GM12865 (cell line): ENCODE measurements around the gene LMX1B.
"Not testable (repeated sequence)": the region's sequence is repeated elsewhere in the genome, so short reads cannot be mapped to it uniquely, and the experiment has no call there.

ENCODE experiments used
- DNase-seq: peaks from one replicate; pipeline ENCODE4 v3.0.0; 2010; ENCODE audit warnings: low read depth
- H3K4me3 ChIP-seq: 2 replicates; pipeline ENCODE4 v1.5.1; 2011; ENCODE audit warnings: mild to moderate bottlenecking, low read depth, low read length, control low read depth
- TF ChIP-seq, protein P1 (sequence below): IDR thresholded peaks from 2 replicates; pipeline ENCODE4 v1.5.1; 2011; ENCODE audit warnings: low read length, control low read depth, low read depth, inconsistent platforms; ENCODE audit not compliant: insufficient read depth; ENCODE audit errors: missing control alignments

The LMX1B gene

DNA sequence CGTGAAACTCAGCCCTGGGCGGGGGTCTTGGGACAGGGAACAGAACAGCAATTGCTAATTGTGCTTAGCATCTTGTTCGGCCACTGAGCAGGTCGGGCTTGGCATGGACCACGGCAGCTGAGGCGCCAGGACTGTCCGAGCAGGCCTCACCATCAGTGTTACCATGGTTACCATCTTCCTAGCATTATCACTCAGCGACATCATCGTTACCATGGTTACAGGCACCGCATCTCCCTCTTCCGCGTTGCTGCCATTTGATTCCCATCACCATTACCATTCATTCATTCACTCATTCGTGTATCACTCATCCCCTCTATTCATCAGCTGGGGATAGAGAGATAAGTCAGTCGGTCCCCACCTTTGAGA lies 110.1 kb downstream of the LMX1B start:
- peak; percentile 24 for DNase-seq
- H3K4me3 ChIP-seq = peak overlapping the region; percentile 68
- TF ChIP-seq, protein P1, sequence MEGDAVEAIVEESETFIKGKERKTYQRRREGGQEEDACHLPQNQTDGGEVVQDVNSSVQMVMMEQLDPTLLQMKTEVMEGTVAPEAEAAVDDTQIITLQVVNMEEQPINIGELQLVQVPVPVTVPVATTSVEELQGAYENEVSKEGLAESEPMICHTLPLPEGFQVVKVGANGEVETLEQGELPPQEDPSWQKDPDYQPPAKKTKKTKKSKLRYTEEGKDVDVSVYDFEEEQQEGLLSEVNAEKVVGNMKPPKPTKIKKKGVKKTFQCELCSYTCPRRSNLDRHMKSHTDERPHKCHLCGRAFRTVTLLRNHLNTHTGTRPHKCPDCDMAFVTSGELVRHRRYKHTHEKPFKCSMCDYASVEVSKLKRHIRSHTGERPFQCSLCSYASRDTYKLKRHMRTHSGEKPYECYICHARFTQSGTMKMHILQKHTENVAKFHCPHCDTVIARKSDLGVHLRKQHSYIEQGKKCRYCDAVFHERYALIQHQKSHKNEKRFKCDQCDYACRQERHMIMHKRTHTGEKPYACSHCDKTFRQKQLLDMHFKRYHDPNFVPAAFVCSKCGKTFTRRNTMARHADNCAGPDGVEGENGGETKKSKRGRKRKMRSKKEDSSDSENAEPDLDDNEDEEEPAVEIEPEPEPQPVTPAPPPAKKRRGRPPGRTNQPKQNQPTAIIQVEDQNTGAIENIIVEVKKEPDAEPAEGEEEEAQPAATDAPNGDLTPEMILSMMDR = no peak

DNA sequence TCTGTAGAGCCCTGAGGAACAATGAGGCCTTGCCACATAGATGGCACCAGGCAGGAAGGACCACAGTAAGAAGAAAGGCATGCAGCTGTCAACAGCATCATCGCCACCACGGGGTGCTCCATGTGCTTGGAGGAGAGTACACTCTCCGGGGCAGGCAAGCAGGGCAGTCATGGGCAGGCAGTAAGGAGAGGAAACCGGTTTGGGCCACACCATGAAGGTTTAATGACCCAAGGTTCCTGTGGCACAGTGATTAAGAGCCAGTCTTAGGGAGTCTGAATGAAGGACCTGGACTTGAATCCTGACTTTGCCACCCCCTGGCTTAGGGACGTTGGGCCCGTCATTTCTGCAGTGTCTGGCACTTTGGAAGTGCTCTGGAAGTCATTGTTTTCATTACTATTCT lies 110.5 kb downstream of the LMX1B start:
- TF ChIP-seq, protein P1 = no peak
- no peak overlapping the region for H3K4me3 ChIP-seq
- no peak for DNase-seq

DNA sequence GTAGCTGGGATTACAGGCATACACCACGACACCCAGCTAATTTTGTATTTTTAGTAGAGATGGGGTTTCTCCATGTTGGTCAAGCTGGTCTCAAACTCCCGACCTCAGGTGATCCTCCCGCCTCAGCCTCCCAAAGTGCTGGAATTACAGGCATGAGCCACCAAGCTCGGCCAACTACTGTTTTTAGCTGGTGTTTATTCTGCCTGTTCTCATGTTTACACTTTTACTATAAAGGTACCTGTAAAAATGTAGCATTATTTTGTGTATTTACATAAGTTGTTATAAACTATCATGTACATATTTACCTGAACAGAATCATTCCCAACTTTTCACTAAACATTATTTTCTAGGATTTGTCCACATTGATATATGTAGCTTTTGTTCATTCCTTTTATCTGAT lies 111.8 kb downstream of the LMX1B start:
- DNase-seq = not testable (repeated sequence)

DNA sequence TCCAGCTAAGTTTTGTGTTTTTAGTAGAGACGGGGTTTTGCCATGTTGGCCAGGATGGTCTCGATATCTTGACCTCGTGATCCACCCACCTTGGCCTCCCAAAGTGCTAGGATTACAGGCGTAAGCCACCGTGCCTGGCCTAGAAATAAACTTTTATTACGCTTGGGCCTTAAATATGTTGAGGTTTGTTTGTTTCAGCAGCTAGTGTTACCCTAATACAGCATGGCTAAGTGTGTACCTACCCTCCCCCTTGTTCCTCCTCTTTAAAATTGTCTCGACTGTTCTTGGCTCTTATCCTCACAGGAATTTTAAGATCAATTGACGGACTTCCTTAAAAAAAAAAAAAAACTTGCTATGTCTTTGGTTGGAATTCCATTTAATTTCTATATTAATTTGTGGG lies 114.5 kb downstream of the LMX1B start:
- not testable (repeated sequence) for H3K4me3 ChIP-seq

More for the DNA sequence above, 111.8 kb downstream of the LMX1B start:
- not testable (repeated sequence) for H3K4me3 ChIP-seq

DNA sequence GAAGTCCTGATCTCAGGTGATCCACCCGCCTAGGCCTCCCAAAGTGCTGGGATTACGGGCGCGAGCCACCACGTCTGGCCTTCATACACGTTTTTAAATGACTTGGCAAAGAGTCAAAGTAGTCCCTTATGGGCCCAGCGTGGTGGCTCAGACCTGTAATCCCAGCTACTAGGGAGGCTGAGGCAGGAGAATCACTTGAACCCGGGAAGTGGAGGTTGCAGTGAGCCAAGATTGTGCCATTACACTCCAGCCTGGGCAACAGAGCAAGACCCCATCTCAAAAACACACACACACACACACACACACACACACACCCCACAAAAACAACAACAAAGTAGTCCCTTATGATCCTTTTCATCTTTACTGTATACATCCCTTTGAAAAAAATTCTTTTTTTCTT lies 116.9 kb downstream of the LMX1B start:
- not testable (repeated sequence) for DNase-seq

More for the DNA sequence above, 114.5 kb downstream of the LMX1B start:
- not testable (repeated sequence) for DNase-seq

DNA sequence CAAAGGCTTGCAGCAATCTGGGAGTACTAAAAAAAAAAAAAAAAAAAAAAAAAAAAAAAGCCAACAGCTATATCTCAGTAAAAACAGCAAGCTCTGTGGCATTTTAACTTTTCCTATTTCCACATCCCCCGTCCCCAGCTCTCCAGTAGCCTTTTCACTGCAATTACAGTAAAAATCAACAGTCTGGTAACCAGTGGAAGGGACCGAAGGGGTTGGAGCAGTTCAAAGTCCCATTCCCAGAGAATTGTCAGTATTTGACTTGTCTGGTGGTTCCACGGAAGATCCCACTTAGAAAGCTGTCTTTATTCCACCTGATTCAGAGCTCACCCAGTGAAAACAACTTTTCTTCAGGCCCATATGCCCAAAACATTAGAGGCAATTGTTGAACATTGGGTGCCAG lies 119.3 kb downstream of the LMX1B start:
- DNase-seq = no peak
- TF ChIP-seq, protein P1 = no peak
- H3K4me3 ChIP-seq = no peak overlapping the region

More for the DNA sequence above, 116.9 kb downstream of the LMX1B start:
- not testable (repeated sequence) for H3K4me3 ChIP-seq

DNA sequence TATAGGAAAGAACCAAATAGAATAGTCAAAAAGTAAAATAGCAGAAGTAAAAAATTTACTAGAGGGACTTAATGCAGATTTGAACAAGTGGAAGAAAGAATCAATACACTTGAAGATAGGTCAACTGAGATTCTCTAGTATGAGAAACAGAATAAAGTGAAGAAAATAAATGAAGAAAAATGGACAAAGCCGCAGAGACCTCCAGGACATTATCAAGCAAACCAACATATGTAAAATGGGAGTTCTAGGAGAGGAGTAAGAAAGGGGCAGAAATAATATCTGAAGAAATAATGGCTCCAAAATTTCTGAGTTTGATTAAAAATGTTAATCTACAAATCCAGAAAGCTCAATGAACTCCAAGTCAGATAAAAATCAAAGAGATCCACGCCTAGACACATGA lies 121.1 kb downstream of the LMX1B start:
- no peak for DNase-seq
- H3K4me3 ChIP-seq = no peak overlapping the region
- TF ChIP-seq, protein P1 = no peak

DNA sequence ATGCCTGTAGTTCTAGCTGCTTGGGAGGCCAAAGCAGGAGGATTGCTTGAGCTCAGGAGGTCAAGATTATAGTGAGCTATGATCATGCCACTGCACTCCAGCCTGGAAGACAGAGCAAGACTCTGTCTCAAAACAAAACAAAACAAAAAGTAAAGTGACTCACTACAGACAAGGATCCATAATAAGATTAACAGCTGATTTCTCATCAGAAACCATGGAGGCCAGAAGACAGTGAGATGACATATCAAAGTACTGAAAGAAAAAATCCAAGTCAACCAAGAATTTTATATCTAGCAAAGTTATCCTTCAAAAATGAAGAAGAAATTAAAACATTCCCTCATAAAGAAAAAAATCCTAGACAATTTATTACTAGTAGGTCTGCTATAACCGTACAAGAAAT lies 121.8 kb downstream of the LMX1B start:
- TF ChIP-seq, protein P1 = no peak
- H3K4me3 ChIP-seq = no peak overlapping the region
- DNase-seq = no peak

DNA sequence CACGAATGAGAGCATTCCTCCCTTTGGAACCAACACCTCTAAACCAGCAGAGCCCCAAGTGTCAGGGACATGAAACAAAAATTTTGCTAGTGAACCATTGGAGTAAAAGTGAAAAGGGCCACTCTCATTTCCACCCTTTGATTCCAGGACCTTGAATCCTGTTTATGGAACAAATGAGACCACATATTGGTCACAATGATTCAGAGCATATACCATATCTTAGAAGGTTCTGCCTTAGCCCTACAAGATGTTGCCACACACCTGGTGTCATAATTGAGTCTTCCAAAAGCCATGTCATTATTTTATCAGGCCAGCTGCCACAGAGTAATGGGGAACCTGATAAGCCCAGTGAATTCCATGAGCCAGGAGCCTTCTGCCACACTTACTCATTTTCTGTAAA lies 124.8 kb downstream of the LMX1B start:
- TF ChIP-seq, protein P1 = no peak
- no peak overlapping the region for H3K4me3 ChIP-seq
- no peak for DNase-seq
